Memory B cell (primary cell): ENCODE data around the gene TEC.

ENCODE experiments used
- ATAC-seq: fragments of 150-1000 bp; cut with Tn5 transposase; 2 replicates; pipeline ENCODE4 v1.10.0; 2021; ENCODE audit warnings: low read depth, mild to moderate bottlenecking, moderate library complexity
- DNase-seq, 2 donors: peaks; one replicate each; pipeline ENCODE4 v3.0.0; 2022; ENCODE audit warnings: low spot score in 2 of 2
- H3K27ac Mint-ChIP-seq: one replicate; pipeline ENCODE4 v1.8.0; 2022; ENCODE audit warnings: mild to moderate bottlenecking, moderate library complexity, mixed read lengths
- H3K27me3 Mint-ChIP-seq: one replicate; pipeline ENCODE4 v1.8.0; 2022; ENCODE audit warnings: mixed read lengths
- H3K36me3 Mint-ChIP-seq: one replicate; pipeline ENCODE4 v1.8.0; 2022; ENCODE audit warnings: mild to moderate bottlenecking, mixed read lengths
- H3K4me1 Mint-ChIP-seq: one replicate; pipeline ENCODE4 v1.8.0; 2022; ENCODE audit warnings: mixed read lengths
- H3K4me3 Mint-ChIP-seq: one replicate; pipeline ENCODE4 v1.8.0; 2022; ENCODE audit warnings: mild to moderate bottlenecking, moderate library complexity, mixed read lengths
- H3K9me3 Mint-ChIP-seq: one replicate; pipeline ENCODE4 v1.8.0; 2022; ENCODE audit warnings: mixed read lengths

Gene TEC

GRCh38 chr4:48118081-48118480 lies 151.6 kb downstream of the TEC start:
- DNase-seq (no peak), ATAC-seq (no peak)
- Mint-ChIP-seq H3K27ac (no peak overlapping the region), H3K36me3 (no peaks in the 10 kb centered on the region), H3K9me3 (no peaks in the 10 kb centered on the region), H3K4me1 (no peaks in the 10 kb centered on the region), H3K27me3 (no peaks in the 10 kb centered on the region), H3K4me3 (no peak overlapping the region)

- ATAC-seq (no peak), DNase-seq (no peak)
- H3K9me3 Mint-ChIP-seq, result no peaks in the 10 kb centered on the region
- no peak overlapping the region for H3K27ac Mint-ChIP-seq
- no peaks in the 10 kb centered on the region for H3K4me1 Mint-ChIP-seq
- H3K27me3 Mint-ChIP-seq, result no peaks in the 10 kb centered on the region
- no peaks in the 10 kb centered on the region for H3K36me3 Mint-ChIP-seq
- H3K4me3 Mint-ChIP-seq, result no peak overlapping the region
These were observed 153.1 kb downstream of the TEC start for GRCh38 chr4:48116582-48116981.

- Mint-ChIP-seq H3K4me3 (no peak overlapping the region), H3K27ac (no peak overlapping the region), H3K36me3 (no peaks in the 10 kb centered on the region), H3K27me3 (no peaks in the 10 kb centered on the region), H3K4me1 (no peaks in the 10 kb centered on the region), H3K9me3 (no peaks in the 10 kb centered on the region)
- no peak for ATAC-seq
- DNase-seq, result no peak
These were observed 155.2 kb downstream of the TEC start for GRCh38 chr4:48114412-48114811.

GRCh38 chr4:48112017-48112667 lies 157.5 kb downstream of the TEC start:
- H3K4me1 Mint-ChIP-seq, result peaks cover 2% of the 10 kb centered on the region
- DNase-seq (no peak), ATAC-seq (no peak)
- H3K4me3 Mint-ChIP-seq, result no peak overlapping the region
- H3K27me3 Mint-ChIP-seq, result no peaks in the 10 kb centered on the region
- H3K27ac Mint-ChIP-seq, result no peak overlapping the region
- H3K9me3 Mint-ChIP-seq, result no peaks in the 10 kb centered on the region
- no peaks in the 10 kb centered on the region for H3K36me3 Mint-ChIP-seq

- Mint-ChIP-seq H3K27ac (no peak overlapping the region), H3K36me3 (no peaks in the 10 kb centered on the region), H3K4me3 (no peak overlapping the region), H3K9me3 (no peaks in the 10 kb centered on the region), H3K27me3 (no peaks in the 10 kb centered on the region), H3K4me1 (peaks cover 2% of the 10 kb centered on the region)
- ATAC-seq, result no peak
- DNase-seq, result no peak
These were observed 159.1 kb downstream of the TEC start for GRCh38 chr4:48110452-48110978.

GRCh38 chr4:48109413-48110263 lies 160.0 kb downstream of the TEC start:
- no peak overlapping the region for H3K27ac Mint-ChIP-seq
- no peaks in the 10 kb centered on the region for H3K27me3 Mint-ChIP-seq
- H3K9me3 Mint-ChIP-seq, result no peaks in the 10 kb centered on the region
- H3K4me3 Mint-ChIP-seq, result no peak overlapping the region
- no peaks in the 10 kb centered on the region for H3K36me3 Mint-ChIP-seq
- H3K4me1 Mint-ChIP-seq, result peaks cover 2% of the 10 kb centered on the region
- peak; percentile 75 for ATAC-seq
- DNase-seq, result peak in 1 of 2 donors; percentile 29

- H3K9me3 Mint-ChIP-seq, result no peaks in the 10 kb centered on the region
- ATAC-seq, result no peak
These were observed 161.1 kb downstream of the TEC start for GRCh38 chr4:48108309-48109073.

GRCh38 chr4:48105230-48105629 lies 164.4 kb downstream of the TEC start:
- DNase-seq, result no peak
- Mint-ChIP-seq H3K36me3 (no peaks in the 10 kb centered on the region), H3K4me1 (peaks cover 2% of the 10 kb centered on the region), H3K9me3 (no peaks in the 10 kb centered on the region), H3K27ac (no peak overlapping the region), H3K27me3 (no peaks in the 10 kb centered on the region), H3K4me3 (no peak overlapping the region)
- no peak for ATAC-seq

More at GRCh38 chr4:48108309-48109073, 161.1 kb downstream of the TEC start:
- Mint-ChIP-seq H3K4me1 (peaks cover 2% of the 10 kb centered on the region), H3K4me3 (no peak overlapping the region), H3K27ac (no peak overlapping the region), H3K36me3 (no peaks in the 10 kb centered on the region), H3K27me3 (no peaks in the 10 kb centered on the region)
- DNase-seq, result no peak

GRCh38 chr4:48103483-48104139 lies 166.0 kb downstream of the TEC start:
- H3K4me3 Mint-ChIP-seq, result no peak overlapping the region
- ATAC-seq (no peak), DNase-seq (no peak)
- H3K27me3 Mint-ChIP-seq, result no peaks in the 10 kb centered on the region
- no peaks in the 10 kb centered on the region for H3K9me3 Mint-ChIP-seq
- H3K36me3 Mint-ChIP-seq, result no peaks in the 10 kb centered on the region
- H3K27ac Mint-ChIP-seq, result no peak overlapping the region
- no peaks in the 10 kb centered on the region for H3K4me1 Mint-ChIP-seq

GRCh38 chr4:48102303-48102702 lies 167.3 kb downstream of the TEC start:
- ATAC-seq, result no peak
- Mint-ChIP-seq H3K4me3 (no peak overlapping the region), H3K9me3 (no peaks in the 10 kb centered on the region)

GRCh38 chr4:48100256-48100655 lies 169.4 kb downstream of the TEC start:
- ATAC-seq (no peak), DNase-seq (no peak)
- no peaks in the 10 kb centered on the region for H3K9me3 Mint-ChIP-seq
- H3K27ac Mint-ChIP-seq, result no peak overlapping the region
- H3K4me3 Mint-ChIP-seq, result no peak overlapping the region
- no peaks in the 10 kb centered on the region for H3K36me3 Mint-ChIP-seq
- no peaks in the 10 kb centered on the region for H3K4me1 Mint-ChIP-seq
- H3K27me3 Mint-ChIP-seq, result no peaks in the 10 kb centered on the region

More at GRCh38 chr4:48102303-48102702, 167.3 kb downstream of the TEC start:
- no peak for DNase-seq
- no peaks in the 10 kb centered on the region for H3K4me1 Mint-ChIP-seq
- H3K27ac Mint-ChIP-seq, result no peak overlapping the region
- H3K36me3 Mint-ChIP-seq, result no peaks in the 10 kb centered on the region
- H3K27me3 Mint-ChIP-seq, result no peaks in the 10 kb centered on the region

GRCh38 chr4:48095441-48095840 lies 174.2 kb downstream of the TEC start:
- DNase-seq (no peak), ATAC-seq (no peak)
- H3K4me1 Mint-ChIP-seq, result no peaks in the 10 kb centered on the region
- no peaks in the 10 kb centered on the region for H3K36me3 Mint-ChIP-seq
- H3K27ac Mint-ChIP-seq, result no peak overlapping the region
- no peak overlapping the region for H3K4me3 Mint-ChIP-seq
- no peaks in the 10 kb centered on the region for H3K9me3 Mint-ChIP-seq
- no peaks in the 10 kb centered on the region for H3K27me3 Mint-ChIP-seq

GRCh38 chr4:48093991-48094416 lies 175.6 kb downstream of the TEC start:
- Mint-ChIP-seq H3K27me3 (no peaks in the 10 kb centered on the region), H3K36me3 (no peaks in the 10 kb centered on the region), H3K4me3 (no peak overlapping the region), H3K9me3 (no peaks in the 10 kb centered on the region), H3K27ac (no peak overlapping the region), H3K4me1 (no peaks in the 10 kb centered on the region)
- DNase-seq (no peak), ATAC-seq (no peak)
